Sigmoid colon (tissue), 7 donors: ENCODE measurements around the gene RTBDN. TPM values are rescaled to one million over a fixed set of nuclear protein-coding genes. Genes with fewer than 3 reads are reported as not detected.

Experiments
- DNase-seq: peaks from one replicate; pipeline ENCODE4 v3.0.0-alpha.2; 2019
- H3K27ac ChIP-seq, 4 donors: fragments of 200-600 bp; sonication (generic); one replicate each; pipeline ENCODE4 v1.5.1; 2016 to 2019; ENCODE audit warnings: mild to moderate bottlenecking in 1 of 4
- H3K27me3 ChIP-seq, 3 donors: fragments of 200-600 bp; sonication (generic); one replicate each; pipeline ENCODE4 v1.5.1; 2019; ENCODE audit warnings: mild to moderate bottlenecking in 1 of 3
- H3K36me3 ChIP-seq, 4 donors: fragments of 200-600 bp; sonication (generic); one replicate each; pipeline ENCODE4 v1.5.1; 2016 to 2019
- H3K4me1 ChIP-seq, 4 donors: fragments of 200-600 bp; sonication (generic); one replicate each; pipeline ENCODE4 v1.5.1; 2017 to 2019
- H3K4me3 ChIP-seq, 4 donors: fragments of 200-600 bp; sonication (generic); one replicate each; pipeline ENCODE4 v1.5.1; 2017 to 2019; ENCODE audit warnings: mild to moderate bottlenecking in 2 of 4, moderate library complexity in 1 of 4
- H3K9me3 ChIP-seq, 4 donors: fragments of 200-600 bp in 3 of 4; sonication (generic) in 3 of 4; one replicate each; pipeline versions ENCODE4 v1.5.1 to v1.6.1; 2013 to 2019
- EP300 ChIP-seq, 4 donors: sonication (generic); formaldehyde crosslinking; IDR thresholded peaks; one replicate each; pipeline ENCODE4 v1.6.1; 2017; ENCODE audit warnings: antibody characterized with exemption in 4 of 4
- POLR2A ChIP-seq, 2 donors: fragments of 450-650 bp; IDR thresholded peaks; one replicate each; pipeline ENCODE4 v1.6.1; 2016; ENCODE audit warnings: antibody characterized with exemption in 2 of 2, mild to moderate bottlenecking in 2 of 2, moderate library complexity in 2 of 2
- POLR2AphosphoS5 ChIP-seq, 4 donors: sonication (generic); formaldehyde crosslinking; IDR thresholded peaks; one replicate each; pipeline ENCODE4 v1.6.1; 2017; ENCODE audit warnings: antibody characterized with exemption in 4 of 4
- WGBS, 2 donors: extraction: QIAGEN DNeasy Blood & Tissue Kit; methylation state at CpG; one replicate each; pipeline ENCODE4 v1.1.7; 2013; 5-methylcytosine and 5-hydroxymethylcytosine counted together
- intact Hi-C: fragments of 100-400 bp; cut with DNase I; formaldehyde crosslinking; loops from one replicate; pipeline ENCODE4 v1.15.1; 2023
- polyA plus RNA-seq, 3 donors: library from polyadenylated mRNA; stranded (reverse); fragments of 200-250 nt; gene quantifications; one replicate each; pipeline ENCODE4 v1.2.3, GENCODE V29; 2013
- total RNA-seq, 4 donors: library from RNA; depleted of rRNA; stranded (reverse); fragments of >200 nt; gene quantifications; one replicate each; pipeline ENCODE4 v1.1.0, GENCODE V29; 2016
- TF ChIP-seq, protein P1 (sequence below), 4 experiments: fragments of 450-650 bp in 3 of 4; fragments of 200-600 bp in 1 of 4; IDR thresholded peaks; one replicate each; pipeline ENCODE4 v1.5.1; 2016 to 2019; ENCODE audit warnings: antibody characterized with exemption in 4 of 4, mild to moderate bottlenecking in 3 of 4, moderate library complexity in 2 of 4
- donor health status: healthy with polysubstance abuse.
- donor health status: Bipolar disorder and iron deficiency.
- donor health status: healthy.

Gene RTBDN
- total and polyA plus RNA-seq, 7 donors = 0.82 to 1.8 (median 0.83) TPM; not detected in 4

DNA sequence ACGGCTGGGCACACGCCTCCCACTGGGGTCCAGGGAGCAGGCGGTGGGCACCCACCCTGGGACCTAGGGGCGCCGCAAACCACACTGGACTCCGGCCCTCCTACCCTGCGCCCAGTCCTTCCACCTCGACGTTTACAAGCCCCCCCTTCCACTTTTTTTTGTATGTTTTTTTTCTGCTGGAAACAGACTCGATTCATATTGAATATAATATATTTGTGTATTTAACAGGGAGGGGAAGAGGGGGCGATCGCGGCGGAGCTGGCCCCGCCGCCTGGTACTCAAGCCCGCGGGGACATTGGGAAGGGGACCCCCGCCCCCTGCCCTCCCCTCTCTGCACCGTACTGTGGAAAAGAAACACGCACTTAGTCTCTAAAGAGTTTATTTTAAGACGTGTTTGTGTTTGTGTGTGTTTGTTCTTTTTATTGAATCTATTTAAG, 41.5 kb downstream of the RTBDN start:
- WGBS, 2 donors = 0% methylated on average over 22 of the region's 22 CpGs
- Histone ChIP-seq H3K9me3 (no peaks in the 10 kb centered on the region), H3K4me3 (peak overlapping the region; percentile 72 to 99 (median 90)), H3K4me1 (peaks cover 0 to 50% (median 43%) of the 10 kb centered on the region in 4 donors), H3K27me3 (no peaks in the 10 kb centered on the region), H3K27ac (peak overlapping the region; percentile 97 to 100 (median 98)), H3K36me3 (no peaks in the 10 kb centered on the region)
- intact Hi-C loops = loop anchor here (5.0 kb wide), 3 partner anchors 214 to 1054 kb away; partner anchors contain the start of genes IER2 and STX10
- TF ChIP-seq POLR2AphosphoS5 (IDR thresholded peaks at IDR 0.05) = no peak
- TF ChIP-seq EP300 (IDR thresholded peaks at IDR 0.05) = no peak
- TF ChIP-seq, protein P1, sequence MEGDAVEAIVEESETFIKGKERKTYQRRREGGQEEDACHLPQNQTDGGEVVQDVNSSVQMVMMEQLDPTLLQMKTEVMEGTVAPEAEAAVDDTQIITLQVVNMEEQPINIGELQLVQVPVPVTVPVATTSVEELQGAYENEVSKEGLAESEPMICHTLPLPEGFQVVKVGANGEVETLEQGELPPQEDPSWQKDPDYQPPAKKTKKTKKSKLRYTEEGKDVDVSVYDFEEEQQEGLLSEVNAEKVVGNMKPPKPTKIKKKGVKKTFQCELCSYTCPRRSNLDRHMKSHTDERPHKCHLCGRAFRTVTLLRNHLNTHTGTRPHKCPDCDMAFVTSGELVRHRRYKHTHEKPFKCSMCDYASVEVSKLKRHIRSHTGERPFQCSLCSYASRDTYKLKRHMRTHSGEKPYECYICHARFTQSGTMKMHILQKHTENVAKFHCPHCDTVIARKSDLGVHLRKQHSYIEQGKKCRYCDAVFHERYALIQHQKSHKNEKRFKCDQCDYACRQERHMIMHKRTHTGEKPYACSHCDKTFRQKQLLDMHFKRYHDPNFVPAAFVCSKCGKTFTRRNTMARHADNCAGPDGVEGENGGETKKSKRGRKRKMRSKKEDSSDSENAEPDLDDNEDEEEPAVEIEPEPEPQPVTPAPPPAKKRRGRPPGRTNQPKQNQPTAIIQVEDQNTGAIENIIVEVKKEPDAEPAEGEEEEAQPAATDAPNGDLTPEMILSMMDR (IDR thresholded peaks at IDR 0.05) = no peak
- TF ChIP-seq POLR2A (IDR thresholded peaks at IDR 0.05) = no peak
- DNase-seq = no peak

DNA sequence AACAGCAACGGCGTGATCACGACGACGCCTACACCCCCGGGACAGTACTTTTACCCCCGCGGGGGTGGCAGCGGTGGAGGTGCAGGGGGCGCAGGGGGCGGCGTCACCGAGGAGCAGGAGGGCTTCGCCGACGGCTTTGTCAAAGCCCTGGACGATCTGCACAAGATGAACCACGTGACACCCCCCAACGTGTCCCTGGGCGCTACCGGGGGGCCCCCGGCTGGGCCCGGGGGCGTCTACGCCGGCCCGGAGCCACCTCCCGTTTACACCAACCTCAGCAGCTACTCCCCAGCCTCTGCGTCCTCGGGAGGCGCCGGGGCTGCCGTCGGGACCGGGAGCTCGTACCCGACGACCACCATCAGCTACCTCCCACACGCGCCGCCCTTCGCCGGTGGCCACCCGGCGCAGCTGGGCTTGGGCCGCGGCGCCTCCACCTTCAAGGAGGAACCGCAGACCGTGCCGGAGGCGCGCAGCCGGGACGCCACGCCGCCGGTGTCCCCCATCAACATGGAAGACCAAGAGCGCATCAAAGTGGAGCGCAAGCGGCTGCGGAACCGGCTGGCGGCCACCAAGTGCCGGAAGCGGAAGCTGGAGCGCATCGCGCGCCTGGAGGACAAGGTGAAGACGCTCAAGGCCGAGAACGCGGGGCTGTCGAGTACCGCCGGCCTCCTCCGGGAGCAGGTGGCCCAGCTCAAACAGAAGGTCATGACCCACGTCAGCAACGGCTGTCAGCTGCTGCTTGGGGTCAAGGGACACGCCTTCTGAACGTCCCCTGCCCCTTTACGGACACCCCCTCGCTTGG, 42.1 kb downstream of the RTBDN start:
- peak; percentile 89 for DNase-seq
- TF ChIP-seq EP300 (IDR thresholded peaks at IDR 0.05) = no peak
- peak; percentile 65 to 83 (median 76) for TF ChIP-seq POLR2AphosphoS5 (IDR thresholded peaks at IDR 0.05)
- peak in 1 of 2 donors; percentile 13 for TF ChIP-seq POLR2A (IDR thresholded peaks at IDR 0.05)
- TF ChIP-seq, protein P1 (IDR thresholded peaks at IDR 0.05) = no peak
- Histone ChIP-seq H3K9me3 (no peaks in the 10 kb centered on the region), H3K36me3 (no peaks in the 10 kb centered on the region), H3K27me3 (no peaks in the 10 kb centered on the region), H3K27ac (peak overlapping the region; percentile 97 to 100 (median 98)), H3K4me1 (peaks cover 0 to 56% (median 48%) of the 10 kb centered on the region in 4 donors), H3K4me3 (peak overlapping the region; percentile 72 to 99 (median 90))
- intact Hi-C loops = loop anchor here (5.0 kb wide), 3 partner anchors 215 to 1055 kb away; partner anchors contain the start of genes IER2 and STX10
- WGBS, 2 donors = 0% methylated on average over 84 of the region's 84 CpGs

DNA sequence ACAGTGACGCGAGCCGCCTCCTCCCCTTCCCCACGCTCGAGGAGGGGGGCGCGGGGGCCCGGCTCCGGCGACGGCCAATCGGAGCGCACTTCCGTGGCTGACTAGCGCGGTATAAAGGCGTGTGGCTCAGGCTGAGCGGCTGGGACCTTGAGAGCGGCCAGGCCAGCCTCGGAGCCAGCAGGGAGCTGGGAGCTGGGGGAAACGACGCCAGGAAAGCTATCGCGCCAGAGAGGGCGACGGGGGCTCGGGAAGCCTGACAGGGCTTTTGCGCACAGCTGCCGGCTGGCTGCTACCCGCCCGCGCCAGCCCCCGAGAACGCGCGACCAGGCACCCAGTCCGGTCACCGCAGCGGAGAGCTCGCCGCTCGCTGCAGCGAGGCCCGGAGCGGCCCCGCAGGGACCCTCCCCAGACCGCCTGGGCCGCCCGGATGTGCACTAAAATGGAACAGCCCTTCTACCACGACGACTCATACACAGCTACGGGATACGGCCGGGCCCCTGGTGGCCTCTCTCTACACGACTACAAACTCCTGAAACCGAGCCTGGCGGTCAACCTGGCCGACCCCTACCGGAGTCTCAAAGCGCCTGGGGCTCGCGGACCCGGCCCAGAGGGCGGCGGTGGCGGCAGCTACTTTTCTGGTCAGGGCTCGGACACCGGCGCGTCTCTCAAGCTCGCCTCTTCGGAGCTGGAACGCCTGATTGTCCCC, 42.9 kb downstream of the RTBDN start, which contains the start of gene JUNB:
TSS of gene JUNB (plus strand) at position 142 of the 706 bp plus-strand sequence. CDS start at position 428, 286 bp downstream.
- TF ChIP-seq, protein P1 (IDR thresholded peaks at IDR 0.05) = no peak
- TF ChIP-seq POLR2AphosphoS5 (IDR thresholded peaks at IDR 0.05) = peak; percentile 100
- peak; percentile 100 for TF ChIP-seq POLR2A (IDR thresholded peaks at IDR 0.05)
- peak in 3 of 4 donors; percentile 73 to 98 (median 96) for TF ChIP-seq EP300 (IDR thresholded peaks at IDR 0.05)
- Histone ChIP-seq H3K27me3 (no peaks in the 10 kb centered on the region), H3K9me3 (no peaks in the 10 kb centered on the region), H3K4me1 (peaks cover 0 to 60% (median 52%) of the 10 kb centered on the region in 4 donors), H3K36me3 (no peaks in the 10 kb centered on the region), H3K27ac (peak within 1 kb of the TSS; percentile 97 to 100 (median 98)), H3K4me3 (peak within 1 kb of the TSS; percentile 72 to 99 (median 90))
- intact Hi-C loops = loop anchor here (5.0 kb wide), 3 partner anchors 216 to 1056 kb away; partner anchors contain the start of genes IER2 and STX10
- peak; percentile 99 for DNase-seq
- 0% methylated on average over 73 of the region's 73 CpGs for WGBS, 2 donors

GRCh38 chr19:12790628-12791344, 43.6 kb downstream of the RTBDN start:
- Histone ChIP-seq H3K27ac (peak overlapping the region; percentile 97 to 100 (median 98)), H3K4me3 (peak overlapping the region; percentile 72 to 99 (median 90)), H3K36me3 (no peaks in the 10 kb centered on the region), H3K9me3 (no peaks in the 10 kb centered on the region), H3K4me1 (peaks cover 0 to 59% (median 52%) of the 10 kb centered on the region in 4 donors), H3K27me3 (no peaks in the 10 kb centered on the region)
- DNase-seq = no peak
- intact Hi-C loops = loop anchor here (5.0 kb wide), 3 partner anchors 217 to 1057 kb away; partner anchors contain the start of genes IER2 and STX10
- WGBS, 2 donors = 1% methylated on average over 22 of the region's 22 CpGs
- peak in 1 of 4 donors; percentile 50 for TF ChIP-seq EP300 (IDR thresholded peaks at IDR 0.05)
- no peak for TF ChIP-seq POLR2AphosphoS5 (IDR thresholded peaks at IDR 0.05)
